Thyroid gland (tissue), 4 donors: Measurements from ENCODE around the gene HDAC5. TPM values are rescaled to one million over a fixed set of nuclear protein-coding genes. Genes with fewer than 3 reads are reported as not detected.

ENCODE experiments used
- DNase-seq, 2 donors: peaks; one replicate each; pipeline ENCODE4 v3.0.0-alpha.2; 2019
- H3K27ac ChIP-seq, 3 donors: fragments of 200-600 bp; sonication (generic); 1 replicate in 2 of 3; 2 replicates in 1 of 3; pipeline ENCODE4 v1.5.1; 2016 to 2019; ENCODE audit warnings: mild to moderate bottlenecking in 1 of 3, moderate library complexity in 1 of 3
- H3K27me3 ChIP-seq: fragments of 200-600 bp; sonication (generic); one replicate; pipeline ENCODE4 v1.5.1; 2019
- H3K36me3 ChIP-seq, 2 donors: fragments of 200-600 bp; sonication (generic); one replicate each; pipeline ENCODE4 v1.5.1; 2016 to 2019
- H3K4me1 ChIP-seq, 2 donors: fragments of 200-600 bp; sonication (generic); one replicate each; pipeline ENCODE4 v1.5.1; 2017 to 2019
- H3K4me3 ChIP-seq, 3 donors: fragments of 200-600 bp; sonication (generic); replicated peaks in 1 of 3; 1 replicate in 2 of 3; 2 replicates in 1 of 3; pipeline ENCODE4 v1.5.1; 2016; ENCODE audit warnings: mild to moderate bottlenecking in 1 of 3
- H3K9me3 ChIP-seq: fragments of 200-600 bp; sonication (generic); one replicate; pipeline ENCODE4 v1.5.1; 2017
- CTCF ChIP-seq, 6 experiments: fragments of 200-600 bp in 3 of 6; fragments of 450-650 bp in 3 of 6; sonication (generic) in 3 of 6; IDR thresholded peaks; one replicate each; pipeline ENCODE4 v1.5.1; 2016 to 2019; ENCODE audit warnings: antibody characterized with exemption in 6 of 6, mild to moderate bottlenecking in 2 of 6, inconsistent platforms in 1 of 6, moderate library complexity in 1 of 6
- POLR2A ChIP-seq, 2 donors: fragments of 450-650 bp; IDR thresholded peaks; one replicate each; pipeline ENCODE4 v1.6.1; 2017; ENCODE audit warnings: antibody characterized with exemption in 2 of 2, mild to moderate bottlenecking in 2 of 2, moderate library complexity in 1 of 2
- WGBS, 2 donors: methylation state at CpG; one replicate each; pipeline ENCODE4 v1.1.5; 2017; 5-methylcytosine and 5-hydroxymethylcytosine counted together
- intact Hi-C: fragments of 100-400 bp; cut with DNase I; formaldehyde crosslinking; loops from one replicate; pipeline ENCODE4 v1.15.1; 2023
- total RNA-seq, 4 donors: library from RNA; depleted of rRNA; stranded (reverse); fragments of >200 nt; gene quantifications; one replicate each; pipeline ENCODE4 v1.2.3, GENCODE V29; 2016

Gene HDAC5
- total RNA-seq, 4 donors from 2014 or later = 69.5 to 142 (median 107) TPM

- H3K27ac ChIP-seq = peak overlapping the region in 1 of 3 donors; percentile 41
- WGBS, 2 donors = 82% methylated on average over 7 to 10 of the region's 10 CpGs
Measured at GRCh38 chr17:44118427-44119050, 4.9 kb downstream of the HDAC5 start.

GRCh38 chr17:44117351-44117750 lies 6.1 kb downstream of the HDAC5 start:
- Histone ChIP-seq H3K36me3 (peaks cover 4 to 8% of the 10 kb centered on the region in 2 donors), H3K4me3 (no peak overlapping the region), H3K4me1 (peaks cover 38 to 59% of the 10 kb centered on the region in 2 donors), H3K27ac (no peak overlapping the region), H3K9me3 (no peaks in the 10 kb centered on the region), H3K27me3 (no peaks in the 10 kb centered on the region)
- 76 to 90% methylated on average over 14 to 18 of the region's 18 CpGs for WGBS, 2 donors
- intact Hi-C loops = no loop called here
- TF ChIP-seq CTCF (IDR thresholded peaks at IDR 0.05) (no peak), POLR2A (IDR thresholded peaks at IDR 0.05) (no peak)
- DNase-seq = no peak

More at GRCh38 chr17:44118427-44119050, 4.9 kb downstream of the HDAC5 start:
- H3K4me3 ChIP-seq = no peak overlapping the region
- intact Hi-C loops = no loop called here
- H3K36me3 ChIP-seq = peaks cover 4 to 8% of the 10 kb centered on the region in 2 donors
- no peaks in the 10 kb centered on the region for H3K9me3 ChIP-seq
- peaks cover 37 to 49% of the 10 kb centered on the region in 2 donors for H3K4me1 ChIP-seq
- TF ChIP-seq CTCF (IDR thresholded peaks at IDR 0.05) (no peak), POLR2A (IDR thresholded peaks at IDR 0.05) (no peak)
- no peaks in the 10 kb centered on the region for H3K27me3 ChIP-seq
- no peak for DNase-seq

- Histone ChIP-seq H3K36me3 (peaks cover 4 to 8% of the 10 kb centered on the region in 2 donors), H3K4me1 (peaks cover 39 to 59% of the 10 kb centered on the region in 2 donors), H3K27ac (no peak overlapping the region), H3K9me3 (no peaks in the 10 kb centered on the region), H3K27me3 (no peaks in the 10 kb centered on the region), H3K4me3 (no peak overlapping the region)
- peak in 1 of 2 donors; percentile 27 for DNase-seq
- intact Hi-C loops = no loop called here
- WGBS, 2 donors = 59 to 61% methylated on average over 11 of the region's 11 CpGs
- TF ChIP-seq POLR2A (IDR thresholded peaks at IDR 0.05) = no peak
- TF ChIP-seq CTCF (IDR thresholded peaks at IDR 0.05) = peak; percentile 18 to 65 (median 42)
Measured at GRCh38 chr17:44115585-44116415, 7.6 kb downstream of the HDAC5 start.

GRCh38 chr17:44113868-44114840 lies 9.3 kb downstream of the HDAC5 start:
- H3K36me3 ChIP-seq = peaks cover 4 to 8% of the 10 kb centered on the region in 2 donors
- H3K4me1 ChIP-seq = peaks cover 39 to 59% of the 10 kb centered on the region in 2 donors
- H3K27ac ChIP-seq = peak overlapping the region in 2 of 3 donors; percentile 13 to 19
- no peak overlapping the region for H3K4me3 ChIP-seq
- TF ChIP-seq CTCF (IDR thresholded peaks at IDR 0.05) = no peak
- TF ChIP-seq POLR2A (IDR thresholded peaks at IDR 0.05) = no peak
- no peaks in the 10 kb centered on the region for H3K27me3 ChIP-seq
- 88 to 89% methylated on average over 8 to 9 of the region's 9 CpGs for WGBS, 2 donors
- intact Hi-C loops = no loop called here
- no peak for DNase-seq
- H3K9me3 ChIP-seq = no peaks in the 10 kb centered on the region
